Measurements from ENCODE around the gene DHX16. TPM values are rescaled to one million over a fixed set of nuclear protein-coding genes. Genes with fewer than 3 reads are reported as not detected.

Gene DHX16
- total RNA-seq, 1 donor from 2014 or later = 27.4 TPM

GRCh38 chr6:30683183-30683979 is 10.6 kb upstream of the DHX16 start:
- Histone ChIP-seq H3K27me3 (no peaks in the 10 kb centered on the region), H3K36me3 (peaks cover 19% of the 10 kb centered on the region), H3K4me3 (peak overlapping the region; percentile 78), H3K9me3 (no peaks in the 10 kb centered on the region), H3K27ac (peak overlapping the region; percentile 92), H3K4me1 (peaks cover 55% of the 10 kb centered on the region)
- DNase-seq = no peak
- no peak for ATAC-seq
- intact Hi-C loops (cut with DNase I) = loop anchor here (5.0 kb wide), 1 partner anchor 209 kb away; no protein-coding TSS in a partner anchor
- no peak for TF ChIP-seq CTCF (IDR thresholded peaks at IDR 0.05)

DNA sequence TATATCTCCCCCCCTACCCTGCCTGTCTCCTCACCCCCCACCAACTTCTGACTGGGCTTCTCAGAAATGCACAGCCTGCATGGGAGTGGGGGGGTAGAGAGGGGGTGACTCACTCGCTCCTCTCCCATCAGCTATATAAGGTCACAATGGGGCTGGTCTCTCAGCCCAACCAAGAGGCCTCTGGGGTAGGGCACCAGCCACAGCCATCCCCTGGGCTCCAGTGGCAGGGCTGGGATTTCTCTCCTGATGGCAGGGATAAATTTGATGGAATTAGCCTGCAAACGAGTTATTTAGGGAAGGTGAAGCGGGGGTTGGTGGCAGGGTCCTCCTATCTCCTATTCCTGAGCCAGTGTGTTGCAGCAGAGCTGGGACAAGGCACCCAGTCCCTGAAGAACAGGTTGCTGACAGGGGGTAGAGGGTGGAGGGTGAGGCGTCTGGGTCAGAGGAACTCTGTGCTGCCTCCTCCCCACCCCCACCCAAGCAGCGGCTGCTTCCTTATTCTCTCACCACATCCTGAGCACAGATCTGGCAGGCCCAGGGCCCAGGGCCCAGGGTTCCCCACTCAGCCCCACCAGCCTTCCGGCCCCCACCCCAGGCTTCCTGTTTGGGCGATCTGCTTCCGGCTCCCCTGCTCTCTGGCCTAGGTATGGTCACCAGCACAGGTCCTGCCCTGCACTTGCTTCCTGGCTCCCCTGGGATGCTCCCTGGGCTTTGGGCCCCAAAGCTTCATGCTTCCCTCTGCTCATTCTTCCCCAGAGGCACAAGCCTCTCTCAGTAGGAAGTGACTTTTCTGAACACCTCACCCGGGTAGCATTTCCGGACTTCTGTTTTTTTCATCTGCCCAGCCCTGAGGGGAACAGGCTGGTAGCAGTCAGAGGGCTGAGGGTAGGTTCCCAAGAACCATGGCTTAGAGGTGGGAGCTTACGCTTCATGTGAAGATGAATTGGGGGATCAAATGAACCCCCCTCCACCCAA is 9.6 kb upstream of the DHX16 start:
- peaks cover 29% of the 10 kb centered on the region for H3K36me3 ChIP-seq
- peak overlapping the region; percentile 92 for H3K27ac ChIP-seq
- peak overlapping the region; percentile 78 for H3K4me3 ChIP-seq
- H3K27me3 ChIP-seq = no peaks in the 10 kb centered on the region
- intact Hi-C loops (cut with DNase I) = loop anchor here (5.0 kb wide), 1 partner anchor 210 kb away; no protein-coding TSS in a partner anchor
- H3K4me1 ChIP-seq = peaks cover 50% of the 10 kb centered on the region
- DNase-seq = peak; percentile 92
- no peak for TF ChIP-seq CTCF (IDR thresholded peaks at IDR 0.05)
- ATAC-seq = peak; percentile 68
- H3K9me3 ChIP-seq = no peaks in the 10 kb centered on the region

- no peaks in the 10 kb centered on the region for H3K9me3 ChIP-seq
- intact Hi-C loops (cut with DNase I) = loop anchor here (5.0 kb wide), 1 partner anchor 211 kb away; no protein-coding TSS in a partner anchor
- H3K27ac ChIP-seq = peak overlapping the region; percentile 92
- H3K36me3 ChIP-seq = peaks cover 36% of the 10 kb centered on the region
- no peak for ATAC-seq
- H3K4me1 ChIP-seq = peaks cover 50% of the 10 kb centered on the region
- H3K27me3 ChIP-seq = no peaks in the 10 kb centered on the region
- H3K4me3 ChIP-seq = peak overlapping the region; percentile 78
- no peak for TF ChIP-seq CTCF (IDR thresholded peaks at IDR 0.05)
- DNase-seq = no peak
Observed at GRCh38 chr6:30681766-30682142, 8.9 kb upstream of the DHX16 start.

- Histone ChIP-seq H3K9me3 (no peaks in the 10 kb centered on the region), H3K36me3 (peaks cover 47% of the 10 kb centered on the region), H3K4me1 (peaks cover 46% of the 10 kb centered on the region), H3K4me3 (peak overlapping the region; percentile 78), H3K27me3 (no peaks in the 10 kb centered on the region), H3K27ac (peak overlapping the region; percentile 92)
- ATAC-seq = no peak
- no peak for DNase-seq
- intact Hi-C loops (cut with DNase I) = loop anchor here (2.0 to 5.0 kb wide), 2 partner anchors 43 to 212 kb away; no protein-coding TSS in a partner anchor
- no peak for TF ChIP-seq CTCF (IDR thresholded peaks at IDR 0.05)
Observed at GRCh38 chr6:30679765-30680535, 7.1 kb upstream of the DHX16 start.

Measured in upper lobe of right lung (tissue), 1 donor.